IMR-90 (cell line): ENCODE data around the gene FARP1. TPM values are rescaled to one million over a fixed set of nuclear protein-coding genes. Genes with fewer than 3 reads are reported as not detected.

ENCODE experiments used
- ATAC-seq: fragments of 200-7000 bp; cut with Tn5 transposase; 2 replicates; pipeline ENCODE4 v1.9.1; 2020; ENCODE audit warnings: low read depth, mild to moderate bottlenecking, moderate library complexity
- BruUV-seq: library from RNA; stranded (reverse); fragments of 400-500 nt; replicated peaks from 2 replicates; lab custom pipeline; 2021; lab: Mats Ljungman, UMichigan
- CTCF ChIA-PET: fragments of 300-600 bp; formaldehyde crosslinking; extraction: SDS; loops from one replicate; lab custom pipeline; 2021; ENCODE audit warnings: antibody characterized with exemption; lab: Yijun Ruan, JAX
- POLR2A ChIA-PET: fragments of 300-600 bp; sonication (Branson Sonifier 250); formaldehyde crosslinking; loops from one replicate; lab custom pipeline; 2022; ENCODE audit warnings: antibody characterized with exemption; ENCODE audit not compliant: unreplicated experiment; lab: Charles Lee
- DNase-seq: peaks from one replicate; pipeline ENCODE4 v3.0.0; 2013
- H2AFZ ChIP-seq: replicated peaks from 2 replicates; pipeline ENCODE3; 2013; ENCODE audit warnings: low read length, mild to moderate bottlenecking; ENCODE audit not compliant: poor library complexity
- H2AK5ac ChIP-seq: 2 replicates; pipeline ENCODE4 v1.6.1; 2013; ENCODE audit warnings: low read depth, low read length, inconsistent platforms
- H2AK9ac ChIP-seq: replicated peaks from 2 replicates; pipeline ENCODE3; 2013; ENCODE audit warnings: mild to moderate bottlenecking, low read depth, low read length, moderate library complexity; ENCODE audit not compliant: poor library complexity
- H2BK120ac ChIP-seq: 2 replicates; pipeline ENCODE4 v1.6.1; 2013; ENCODE audit warnings: low read depth, low read length, inconsistent platforms
- H2BK15ac ChIP-seq: 3 replicates; pipeline ENCODE4 v1.6.1; 2013; ENCODE audit warnings: low read depth, low read length, inconsistent platforms
- H2BK20ac ChIP-seq: 2 replicates; pipeline ENCODE4 v1.6.1; 2013; ENCODE audit warnings: low read depth, mild to moderate bottlenecking, inconsistent platforms, low read length, moderate library complexity
- H2BK5ac ChIP-seq: 2 replicates; pipeline ENCODE4 v1.6.1; 2013; ENCODE audit warnings: mild to moderate bottlenecking, low read depth, low read length, inconsistent platforms; ENCODE audit not compliant: poor library complexity, severe bottlenecking
- H3K14ac ChIP-seq: replicated peaks from 2 replicates; pipeline ENCODE4 v1.6.1; 2013; ENCODE audit warnings: low read depth, low read length, inconsistent platforms
- H3K18ac ChIP-seq: 2 replicates; pipeline ENCODE4 v1.6.1; 2013; ENCODE audit warnings: low read depth, low read length, control low read depth
- H3K23ac ChIP-seq: 2 replicates; pipeline ENCODE4 v1.6.1; 2013; ENCODE audit warnings: low read depth, low read length, inconsistent platforms
- H3K27ac ChIP-seq: 2 replicates; pipeline ENCODE4 v1.5.1; 2013; ENCODE audit warnings: mild to moderate bottlenecking, control low read depth, low read length; ENCODE audit not compliant: insufficient read depth
- H3K27me3 ChIP-seq: 2 replicates; pipeline ENCODE4 v1.6.1; 2013; ENCODE audit warnings: low read length; ENCODE audit not compliant: control insufficient read depth, insufficient read depth
- H3K36me3 ChIP-seq: 2 replicates; pipeline ENCODE4 v1.6.1; 2013; ENCODE audit warnings: low read length, mixed read lengths; ENCODE audit not compliant: control insufficient read depth, insufficient read depth
- H3K4ac ChIP-seq: 2 replicates; pipeline ENCODE4 v1.6.1; 2013; ENCODE audit warnings: low read depth, low read length, inconsistent platforms
- H3K4me1 ChIP-seq: 2 replicates; pipeline ENCODE4 v1.6.1; 2013; ENCODE audit warnings: low read length, mixed read lengths; ENCODE audit not compliant: control insufficient read depth, insufficient read depth
- H3K4me2 ChIP-seq: 2 replicates; pipeline ENCODE4 v1.6.1; 2013; ENCODE audit warnings: low read depth, mild to moderate bottlenecking, control low read depth, low read length, moderate library complexity
- H3K4me3 ChIP-seq: 2 replicates; pipeline ENCODE4 v1.5.1; 2013; ENCODE audit warnings: low read depth, mild to moderate bottlenecking, control low read depth, low read length, moderate library complexity; ENCODE audit not compliant: insufficient read depth
- H3K56ac ChIP-seq: 2 replicates; pipeline ENCODE4 v1.6.1; 2013; ENCODE audit warnings: low read length, inconsistent platforms; ENCODE audit not compliant: insufficient read depth; ENCODE audit errors: extremely low read depth
- H3K79me1 ChIP-seq, 2 experiments: 2 replicates each; pipeline ENCODE4 v1.6.1; 2013; ENCODE audit warnings: low read length in 2 of 2, inconsistent platforms in 1 of 2, low read depth in 1 of 2
- H3K9ac ChIP-seq: 2 replicates; pipeline ENCODE4 v1.6.1; 2013; ENCODE audit warnings: low read depth, low read length, control low read depth
- H3K9me1 ChIP-seq: 2 replicates; pipeline ENCODE4 v1.6.1; 2013; ENCODE audit warnings: low read length, inconsistent platforms; ENCODE audit not compliant: insufficient read depth
- H3K9me3 ChIP-seq: 2 replicates; pipeline ENCODE4 v1.6.1; 2013; ENCODE audit warnings: low read length; ENCODE audit not compliant: control insufficient read depth, insufficient read depth
- H4K20me1 ChIP-seq: 2 replicates; pipeline ENCODE4 v1.6.1; 2013; ENCODE audit warnings: low read length, inconsistent platforms; ENCODE audit not compliant: insufficient read depth
- H4K5ac ChIP-seq: 2 replicates; pipeline ENCODE4 v1.6.1; 2013; ENCODE audit warnings: mild to moderate bottlenecking, low read depth, low read length, control low read depth
- H4K8ac ChIP-seq, 2 experiments: 2 replicates each; pipeline ENCODE4 v1.6.1; 2013; ENCODE audit warnings: low read depth in 2 of 2, low read length in 2 of 2, control low read depth in 1 of 2, inconsistent platforms in 1 of 2
- H4K91ac ChIP-seq: 2 replicates; pipeline ENCODE4 v1.6.1; 2013; ENCODE audit warnings: low read depth, low read length, inconsistent platforms; ENCODE audit not compliant: insufficient read depth
- BHLHE40 ChIP-seq: fragments of 150-350 bp; IDR thresholded peaks from 2 replicates; pipeline ENCODE4 v1.6.1; 2016; ENCODE audit warnings: mild to moderate bottlenecking, low read depth, low read length
- CEBPB ChIP-seq: IDR thresholded peaks from 2 replicates; pipeline ENCODE4 v1.6.1; 2012; ENCODE audit warnings: low read depth, low read length, improper control_type of control experiment
- CHD1 ChIP-seq: IDR thresholded peaks from 2 replicates; pipeline ENCODE4 v1.6.1; 2012; ENCODE audit warnings: low read depth, low read length, improper control_type of control experiment
- FOS ChIP-seq: fragments of 150-350 bp; IDR thresholded peaks from 2 replicates; pipeline ENCODE4 v1.6.1; 2016; ENCODE audit warnings: low read depth, low read length
- MAFK ChIP-seq: IDR thresholded peaks from 2 replicates; pipeline ENCODE4 v1.6.1; 2012; ENCODE audit warnings: low read depth, low read length, improper control_type of control experiment
- MAZ ChIP-seq: IDR thresholded peaks from 2 replicates; pipeline ENCODE4 v1.6.1; 2012; ENCODE audit warnings: low read depth, mild to moderate bottlenecking, low read length, improper control_type of control experiment, moderate library complexity, borderline replicate concordance
- MXI1 ChIP-seq: IDR thresholded peaks from 2 replicates; pipeline ENCODE4 v1.6.1; 2012; ENCODE audit warnings: low read depth, mild to moderate bottlenecking, low read length, moderate library complexity, borderline replicate concordance
- NFE2L2 ChIP-seq: fragments of 150-350 bp; IDR thresholded peaks from 2 replicates; pipeline ENCODE4 v1.6.1; 2016; ENCODE audit warnings: low read depth, mild to moderate bottlenecking, low read length
- POLR2A ChIP-seq: IDR thresholded peaks from 2 replicates; pipeline ENCODE4 v1.6.1; 2012; ENCODE audit warnings: mild to moderate bottlenecking, low read depth, low read length
- RAD21 ChIP-seq: IDR thresholded peaks from 2 replicates; pipeline ENCODE4 v1.6.1; 2012; ENCODE audit warnings: low read length, improper control_type of control experiment
- RCOR1 ChIP-seq: IDR thresholded peaks from 2 replicates; pipeline ENCODE4 v1.6.1; 2012; ENCODE audit warnings: mild to moderate bottlenecking, low read length, improper control_type of control experiment; ENCODE audit not compliant: insufficient replicate concordance
- RFX5 ChIP-seq: IDR thresholded peaks from 2 replicates; pipeline ENCODE4 v1.8.0; 2012; ENCODE audit warnings: low read depth, mild to moderate bottlenecking, low read length, moderate library complexity
- SMC3 ChIP-seq: fragments of 150-350 bp; IDR thresholded peaks from 2 replicates; pipeline ENCODE4 v1.6.1; 2016; ENCODE audit warnings: low read depth, mild to moderate bottlenecking, antibody characterized with exemption, low read length, moderate library complexity
- WGBS, 2 experiments: methylation state at CpG; one replicate each; pipeline versions ENCODE4 v1.1.5 to v1.1.7; 2013; ENCODE audit warnings: missing lambda C conversion rate in 2 of 2; ENCODE audit not compliant: insufficient read length in 1 of 2; ENCODE audit errors: extremely low coverage in 2 of 2; 5-methylcytosine and 5-hydroxymethylcytosine counted together
- dilution Hi-C: fragments of 300-500 bp; cut with HindIII; formaldehyde crosslinking; loops from one replicate; pipeline ENCODE4 v1.14.3; 2018; ENCODE audit warnings: low sequenced_read_pairs; ENCODE audit not compliant: unreplicated experiment
- in situ Hi-C: fragments of 300-500 bp; cut with MboI; formaldehyde crosslinking; loops from 3 replicates; pipeline ENCODE4 v1.14.3; 2019; ENCODE audit warnings: low sequenced_read_pairs, inconsistent platforms, mixed read lengths
- intact Hi-C: fragments of 100-400 bp; cut with micrococcal nuclease; formaldehyde crosslinking; loops from 2 replicates; pipeline ENCODE4 v1.10.0; 2022
- polyA plus RNA-seq, 3 experiments: library from polyadenylated mRNA; depleted of rRNA; stranded (reverse); fragments of >200 nt; gene quantifications; 2 replicates each; pipeline ENCODE4 v1.2.3, GENCODE V29; 2012; ENCODE audit warnings: low replicate concordance in 1 of 3
- total RNA-seq: library from RNA; depleted of rRNA; stranded (reverse); fragments of >200 nt; gene quantifications from 2 replicates; pipeline ENCODE4 v1.2.3, GENCODE V29; 2012
- TF ChIP-seq, protein P1 (sequence below): fragments of 150-350 bp; IDR thresholded peaks from 2 replicates; pipeline ENCODE4 v1.6.1; 2017; ENCODE audit warnings: mild to moderate bottlenecking, antibody characterized with exemption, low read length, low read depth
- TF ChIP-seq, protein P2 (sequence below): fragments of 150-350 bp; IDR thresholded peaks from 2 replicates; pipeline ENCODE4 v1.6.1; 2016; ENCODE audit warnings: low read depth, mild to moderate bottlenecking, low read length, moderate library complexity, borderline replicate concordance
- TF ChIP-seq, protein P3 (sequence below): conservative IDR thresholded peaks from 2 replicates; pipeline ENCODE4 v1.5.1; 2012; ENCODE audit warnings: mild to moderate bottlenecking, low read depth, low read length, improper control_type of control experiment

FARP1 gene
- total and polyA plus RNA-seq, 2 of the 4 experiments (the other 2 are of a cell fraction) = 39.6 to 57.0 TPM

DNA sequence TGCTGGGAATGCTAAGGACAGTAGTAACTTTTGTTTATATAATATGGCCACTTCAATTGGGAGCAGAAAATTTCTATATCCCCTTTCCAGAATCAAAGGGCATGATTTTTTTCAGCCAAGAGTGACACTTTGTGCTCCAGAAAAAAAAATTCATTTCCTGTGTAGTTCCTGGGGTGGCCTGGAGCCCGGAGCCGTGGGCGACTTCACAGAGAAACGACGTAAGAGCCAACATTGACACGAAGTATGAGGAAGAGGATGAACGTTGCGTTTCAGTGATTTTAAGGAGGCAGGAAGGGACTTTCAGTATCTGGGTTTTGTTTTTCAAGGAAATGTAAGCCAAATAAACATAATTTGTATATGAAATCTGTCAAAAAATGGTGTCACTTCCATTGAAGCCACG is 246.4 kb downstream of the FARP1 start:
- TF ChIP-seq NFE2L2 (no peak), CEBPB (no peak), RAD21 (no peak), MXI1 (no peak), POLR2A (no peak), MAFK (no peak), BHLHE40 (no peak), RCOR1 (no peak), MAZ (no peak), RFX5 (no peak), CHD1 (no peak), SMC3 (no peak), FOS (no peak)
- TF ChIP-seq, protein P1, sequence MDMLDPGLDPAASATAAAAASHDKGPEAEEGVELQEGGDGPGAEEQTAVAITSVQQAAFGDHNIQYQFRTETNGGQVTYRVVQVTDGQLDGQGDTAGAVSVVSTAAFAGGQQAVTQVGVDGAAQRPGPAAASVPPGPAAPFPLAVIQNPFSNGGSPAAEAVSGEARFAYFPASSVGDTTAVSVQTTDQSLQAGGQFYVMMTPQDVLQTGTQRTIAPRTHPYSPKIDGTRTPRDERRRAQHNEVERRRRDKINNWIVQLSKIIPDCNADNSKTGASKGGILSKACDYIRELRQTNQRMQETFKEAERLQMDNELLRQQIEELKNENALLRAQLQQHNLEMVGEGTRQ = no peak
- TF ChIP-seq, protein P2, sequence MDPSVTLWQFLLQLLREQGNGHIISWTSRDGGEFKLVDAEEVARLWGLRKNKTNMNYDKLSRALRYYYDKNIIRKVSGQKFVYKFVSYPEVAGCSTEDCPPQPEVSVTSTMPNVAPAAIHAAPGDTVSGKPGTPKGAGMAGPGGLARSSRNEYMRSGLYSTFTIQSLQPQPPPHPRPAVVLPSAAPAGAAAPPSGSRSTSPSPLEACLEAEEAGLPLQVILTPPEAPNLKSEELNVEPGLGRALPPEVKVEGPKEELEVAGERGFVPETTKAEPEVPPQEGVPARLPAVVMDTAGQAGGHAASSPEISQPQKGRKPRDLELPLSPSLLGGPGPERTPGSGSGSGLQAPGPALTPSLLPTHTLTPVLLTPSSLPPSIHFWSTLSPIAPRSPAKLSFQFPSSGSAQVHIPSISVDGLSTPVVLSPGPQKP = no peak
- TF ChIP-seq, protein P3, sequence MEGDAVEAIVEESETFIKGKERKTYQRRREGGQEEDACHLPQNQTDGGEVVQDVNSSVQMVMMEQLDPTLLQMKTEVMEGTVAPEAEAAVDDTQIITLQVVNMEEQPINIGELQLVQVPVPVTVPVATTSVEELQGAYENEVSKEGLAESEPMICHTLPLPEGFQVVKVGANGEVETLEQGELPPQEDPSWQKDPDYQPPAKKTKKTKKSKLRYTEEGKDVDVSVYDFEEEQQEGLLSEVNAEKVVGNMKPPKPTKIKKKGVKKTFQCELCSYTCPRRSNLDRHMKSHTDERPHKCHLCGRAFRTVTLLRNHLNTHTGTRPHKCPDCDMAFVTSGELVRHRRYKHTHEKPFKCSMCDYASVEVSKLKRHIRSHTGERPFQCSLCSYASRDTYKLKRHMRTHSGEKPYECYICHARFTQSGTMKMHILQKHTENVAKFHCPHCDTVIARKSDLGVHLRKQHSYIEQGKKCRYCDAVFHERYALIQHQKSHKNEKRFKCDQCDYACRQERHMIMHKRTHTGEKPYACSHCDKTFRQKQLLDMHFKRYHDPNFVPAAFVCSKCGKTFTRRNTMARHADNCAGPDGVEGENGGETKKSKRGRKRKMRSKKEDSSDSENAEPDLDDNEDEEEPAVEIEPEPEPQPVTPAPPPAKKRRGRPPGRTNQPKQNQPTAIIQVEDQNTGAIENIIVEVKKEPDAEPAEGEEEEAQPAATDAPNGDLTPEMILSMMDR = no peak
- in situ Hi-C loops (no loop called here), dilution Hi-C loops (no loop called here), intact Hi-C loops (no loop called here)
- H4K20me1 ChIP-seq = peaks cover 2% of the 10 kb centered on the region; the same call in 1 of the 2 replicates
- no peak overlapping the region for H2AFZ ChIP-seq
- no peak overlapping the region for H2AK9ac ChIP-seq
- no peak overlapping the region for H4K8ac ChIP-seq
- H3K27me3 ChIP-seq = no peaks in the 10 kb centered on the region
- H3K4me3 ChIP-seq = no peak overlapping the region
- CTCF ChIA-PET = no interaction called here
- DNase-seq (peak; percentile 18), ATAC-seq (no peak)
- no peak overlapping the region for H4K5ac ChIP-seq
- no peak overlapping the region for H3K18ac ChIP-seq
- H3K27ac ChIP-seq = no peak overlapping the region
- WGBS, 2 experiments = 35% methylated on average over 4 of the region's 9 CpGs; no CpG with 5 or more reads in 1 of the 2 experiments
- H2BK120ac ChIP-seq = no peak overlapping the region
- H3K9me1 ChIP-seq = peaks cover 18% of the 10 kb centered on the region
- no peak overlapping the region for H4K91ac ChIP-seq
- H2BK5ac ChIP-seq = no peak overlapping the region
- peaks cover 4% of the 10 kb centered on the region for H3K4me1 ChIP-seq
- peaks cover 64% of the 10 kb centered on the region for H3K36me3 ChIP-seq
- H3K4me2 ChIP-seq = no peak overlapping the region
- no peak overlapping the region for H3K14ac ChIP-seq
- BruUV-seq = no TSS peak
- H3K4ac ChIP-seq = no peak overlapping the region
- no peak overlapping the region for H2AK5ac ChIP-seq
- H3K23ac ChIP-seq = no peak overlapping the region
- no peak overlapping the region for H3K56ac ChIP-seq
- peaks cover 8 to 43% of the 10 kb centered on the region in 2 experiments; a peak in 3 of 4 replicates for H3K79me1 ChIP-seq
- no peak overlapping the region for H3K9ac ChIP-seq
- POLR2A ChIA-PET = no interaction called here
- H3K9me3 ChIP-seq = no peaks in the 10 kb centered on the region
- H2BK20ac ChIP-seq = no peak overlapping the region
- H2BK15ac ChIP-seq = no peak overlapping the region
